Measurements from ENCODE around the gene SEMG2.

The SEMG2 gene

GRCh38 chr20:45221076-45221475 lies at the start of gene SEMG2:
Gene SEMG2, plus strand, starts transcription at chr20:45221373. Its CDS starts 17 bp downstream, at chr20:45221390.
- in situ Hi-C loops (cut with HindIII; ENCODE audit: low pct_unique_long_range_greater_than_20kb, low sequenced_read_pairs), result no loop called here
- DNase-seq (ENCODE audit: low read depth in 1 of 2, low spot score in 1 of 2), result no peak
- TF ChIP-seq JUND (IDR thresholded peaks at IDR 0.05; ENCODE audit: low read depth), result no peak

GRCh38 chr20:45173522-45173921 lies 47.7 kb upstream of the SEMG2 start:
- DNase-seq (ENCODE audit: low read depth in 1 of 2, low spot score in 1 of 2), result no peak
- in situ Hi-C loops (cut with HindIII; ENCODE audit: low pct_unique_long_range_greater_than_20kb, low sequenced_read_pairs), result no loop called here
- no peak for TF ChIP-seq JUND (IDR thresholded peaks at IDR 0.05; ENCODE audit: low read depth)

GRCh38 chr20:45174434-45175364 lies 46.5 kb upstream of the SEMG2 start, which contains the start of gene PI3:
Gene PI3, plus strand, starts transcription at chr20:45174902. Its CDS starts 21 bp downstream, at chr20:45174923.
- TF ChIP-seq JUND (IDR thresholded peaks at IDR 0.05; ENCODE audit: low read depth), result no peak
- no peak for DNase-seq (ENCODE audit: low read depth in 1 of 2, low spot score in 1 of 2)
- in situ Hi-C loops (cut with HindIII; ENCODE audit: low pct_unique_long_range_greater_than_20kb, low sequenced_read_pairs), result no loop called here

GRCh38 chr20:45176526-45177267 lies 44.5 kb upstream of the SEMG2 start:
- TF ChIP-seq JUND (IDR thresholded peaks at IDR 0.05; ENCODE audit: low read depth), result no peak
- in situ Hi-C loops (cut with HindIII; ENCODE audit: low pct_unique_long_range_greater_than_20kb, low sequenced_read_pairs), result no loop called here
- DNase-seq (ENCODE audit: low read depth in 1 of 2, low spot score in 1 of 2), result peak in 1 of 2 experiments; percentile 9

- in situ Hi-C loops (cut with HindIII; ENCODE audit: low pct_unique_long_range_greater_than_20kb, low sequenced_read_pairs), result no loop called here
- DNase-seq (ENCODE audit: low read depth in 1 of 2, low spot score in 1 of 2), result no peak
- no peak for TF ChIP-seq JUND (IDR thresholded peaks at IDR 0.05; ENCODE audit: low read depth)
These were observed 42.0 kb upstream of the SEMG2 start for GRCh38 chr20:45179166-45179565.

GRCh38 chr20:45181639-45182038 lies 39.5 kb upstream of the SEMG2 start:
- in situ Hi-C loops (cut with HindIII; ENCODE audit: low pct_unique_long_range_greater_than_20kb, low sequenced_read_pairs), result no loop called here
- DNase-seq (ENCODE audit: low read depth in 1 of 2, low spot score in 1 of 2), result no peak
- no peak for TF ChIP-seq JUND (IDR thresholded peaks at IDR 0.05; ENCODE audit: low read depth)

- DNase-seq (ENCODE audit: low read depth in 1 of 2, low spot score in 1 of 2), result no peak
- TF ChIP-seq JUND (IDR thresholded peaks at IDR 0.05; ENCODE audit: low read depth), result no peak
- in situ Hi-C loops (cut with HindIII; ENCODE audit: low pct_unique_long_range_greater_than_20kb, low sequenced_read_pairs), result no loop called here
These were observed 38.1 kb upstream of the SEMG2 start for GRCh38 chr20:45183084-45183483.

- in situ Hi-C loops (cut with HindIII; ENCODE audit: low pct_unique_long_range_greater_than_20kb, low sequenced_read_pairs), result no loop called here
- TF ChIP-seq JUND (IDR thresholded peaks at IDR 0.05; ENCODE audit: low read depth), result no peak
- peak in 1 of 2 experiments; percentile 13 for DNase-seq (ENCODE audit: low read depth in 1 of 2, low spot score in 1 of 2)
These were observed 33.5 kb upstream of the SEMG2 start for GRCh38 chr20:45187693-45188092.

GRCh38 chr20:45189067-45189609 lies 32.0 kb upstream of the SEMG2 start:
- no peak for TF ChIP-seq JUND (IDR thresholded peaks at IDR 0.05; ENCODE audit: low read depth)
- in situ Hi-C loops (cut with HindIII; ENCODE audit: low pct_unique_long_range_greater_than_20kb, low sequenced_read_pairs), result no loop called here
- no peak for DNase-seq (ENCODE audit: low read depth in 1 of 2, low spot score in 1 of 2)

GRCh38 chr20:45189861-45190260 lies 31.3 kb upstream of the SEMG2 start:
- no peak for DNase-seq (ENCODE audit: low read depth in 1 of 2, low spot score in 1 of 2)
- TF ChIP-seq JUND (IDR thresholded peaks at IDR 0.05; ENCODE audit: low read depth), result no peak
- in situ Hi-C loops (cut with HindIII; ENCODE audit: low pct_unique_long_range_greater_than_20kb, low sequenced_read_pairs), result no loop called here

GRCh38 chr20:45191926-45192325 lies 29.2 kb upstream of the SEMG2 start:
- in situ Hi-C loops (cut with HindIII; ENCODE audit: low pct_unique_long_range_greater_than_20kb, low sequenced_read_pairs), result no loop called here
- no peak for TF ChIP-seq JUND (IDR thresholded peaks at IDR 0.05; ENCODE audit: low read depth)
- no peak for DNase-seq (ENCODE audit: low read depth in 1 of 2, low spot score in 1 of 2)

GRCh38 chr20:45193331-45193730 lies 27.8 kb upstream of the SEMG2 start:
- no peak for TF ChIP-seq JUND (IDR thresholded peaks at IDR 0.05; ENCODE audit: low read depth)
- in situ Hi-C loops (cut with HindIII; ENCODE audit: low pct_unique_long_range_greater_than_20kb, low sequenced_read_pairs), result no loop called here
- no peak for DNase-seq (ENCODE audit: low read depth in 1 of 2, low spot score in 1 of 2)

GRCh38 chr20:45206725-45207124 lies 14.4 kb upstream of the SEMG2 start, which contains the start of gene SEMG1:
Gene SEMG1, plus strand, starts transcription at chr20:45207033. Its CDS starts 21 bp downstream, at chr20:45207054.
- no peak for DNase-seq (ENCODE audit: low read depth in 1 of 2, low spot score in 1 of 2)
- in situ Hi-C loops (cut with HindIII; ENCODE audit: low pct_unique_long_range_greater_than_20kb, low sequenced_read_pairs), result no loop called here
- no peak for TF ChIP-seq JUND (IDR thresholded peaks at IDR 0.05; ENCODE audit: low read depth)
